Measurements from ENCODE around the gene ADGRE3. TPM values are rescaled to one million over a fixed set of nuclear protein-coding genes. Genes with fewer than 3 reads are reported as not detected.

ADGRE3 gene
- polyA plus RNA-seq, 1 donor (not counting 4 experiments of a cell fraction or from before 2014, with no cell fraction given) = not detected

DNA sequence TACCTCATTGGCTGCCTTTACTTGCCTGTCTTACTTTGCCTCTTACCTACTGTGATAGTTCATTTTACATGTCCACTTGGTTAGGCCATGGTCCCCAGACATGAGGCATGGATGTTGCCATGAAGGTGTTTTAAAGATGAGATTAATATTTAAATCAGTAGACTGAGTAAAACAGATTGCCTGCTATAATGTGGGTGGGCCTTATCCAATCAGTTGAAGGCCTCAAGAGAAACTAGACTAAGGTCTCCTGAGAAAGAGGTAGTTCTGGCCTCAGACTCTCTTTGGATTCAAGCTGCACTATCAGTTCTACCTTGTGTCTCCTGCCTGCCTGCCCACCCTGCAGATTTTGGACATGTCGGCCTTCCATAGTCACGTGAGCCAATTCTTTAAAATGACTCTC lies 26.1 kb downstream of the ADGRE3 start:
- Histone ChIP-seq H3K4me2 (ENCODE audit: control insufficient read depth, extremely low read depth, insufficient read depth, low read depth, low read length) (no peak overlapping the region), H3K79me2 (ENCODE audit: control insufficient read depth, insufficient read depth, low read length) (no peaks in the 10 kb centered on the region), H3K4me3 (ENCODE audit: control insufficient read depth in 2 of 3, extremely low read depth in 1 of 3, insufficient read depth in 2 of 3, low read depth in 1 of 3, low read length in 3 of 3) (no peak overlapping the region), H2AFZ (ENCODE audit: control insufficient read depth, low read length) (no peak overlapping the region), H3K9me1 (ENCODE audit: control insufficient read depth, extremely low read depth, insufficient read depth, low read length) (no peaks in the 10 kb centered on the region), H3K27me3 (ENCODE audit: control insufficient read depth, extremely low read depth, insufficient read depth, low read length) (no peaks in the 10 kb centered on the region), H3K9me3 (ENCODE audit: control insufficient read depth, low read depth, low read length) (no peaks in the 10 kb centered on the region), H3K9ac (ENCODE audit: control insufficient read depth, extremely low read depth, insufficient read depth, low read length) (no peak overlapping the region), H3K36me3 (ENCODE audit: control insufficient read depth in 2 of 2, extremely low read depth in 1 of 2, insufficient read depth in 2 of 2, low read length in 2 of 2) (no peaks in the 10 kb centered on the region), H3K27ac (ENCODE audit: control insufficient read depth, insufficient read depth, low read length) (no peak overlapping the region), H3K4me1 (ENCODE audit: control insufficient read depth, extremely low read depth, insufficient read depth, low read length) (no peaks in the 10 kb centered on the region), H4K20me1 (ENCODE audit: control insufficient read depth, extremely low read depth, insufficient read depth, low read length) (no peaks in the 10 kb centered on the region)
- no peak for DNase-seq (ENCODE audit: low read depth, low spot score)
- TF ChIP-seq, protein P1, sequence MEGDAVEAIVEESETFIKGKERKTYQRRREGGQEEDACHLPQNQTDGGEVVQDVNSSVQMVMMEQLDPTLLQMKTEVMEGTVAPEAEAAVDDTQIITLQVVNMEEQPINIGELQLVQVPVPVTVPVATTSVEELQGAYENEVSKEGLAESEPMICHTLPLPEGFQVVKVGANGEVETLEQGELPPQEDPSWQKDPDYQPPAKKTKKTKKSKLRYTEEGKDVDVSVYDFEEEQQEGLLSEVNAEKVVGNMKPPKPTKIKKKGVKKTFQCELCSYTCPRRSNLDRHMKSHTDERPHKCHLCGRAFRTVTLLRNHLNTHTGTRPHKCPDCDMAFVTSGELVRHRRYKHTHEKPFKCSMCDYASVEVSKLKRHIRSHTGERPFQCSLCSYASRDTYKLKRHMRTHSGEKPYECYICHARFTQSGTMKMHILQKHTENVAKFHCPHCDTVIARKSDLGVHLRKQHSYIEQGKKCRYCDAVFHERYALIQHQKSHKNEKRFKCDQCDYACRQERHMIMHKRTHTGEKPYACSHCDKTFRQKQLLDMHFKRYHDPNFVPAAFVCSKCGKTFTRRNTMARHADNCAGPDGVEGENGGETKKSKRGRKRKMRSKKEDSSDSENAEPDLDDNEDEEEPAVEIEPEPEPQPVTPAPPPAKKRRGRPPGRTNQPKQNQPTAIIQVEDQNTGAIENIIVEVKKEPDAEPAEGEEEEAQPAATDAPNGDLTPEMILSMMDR (optimal IDR thresholded peaks at IDR 0.05 in 1 of 3, IDR thresholded peaks at IDR 0.05 in 1 of 3, conservative IDR thresholded peaks at IDR 0.05 in 1 of 3; ENCODE audit: extremely low read depth in 1 of 3, insufficient read depth in 2 of 3, low read length in 3 of 3) = no peak
- TF ChIP-seq EZH2 (IDR thresholded peaks at IDR 0.05; ENCODE audit: low read length) = no peak
- dilution Hi-C loops (cut with MboI; ENCODE audit: extremely low pct_ligation_motif_present, low sequenced_read_pairs) = no loop called here
- FAIRE-seq = no peak

DNA sequence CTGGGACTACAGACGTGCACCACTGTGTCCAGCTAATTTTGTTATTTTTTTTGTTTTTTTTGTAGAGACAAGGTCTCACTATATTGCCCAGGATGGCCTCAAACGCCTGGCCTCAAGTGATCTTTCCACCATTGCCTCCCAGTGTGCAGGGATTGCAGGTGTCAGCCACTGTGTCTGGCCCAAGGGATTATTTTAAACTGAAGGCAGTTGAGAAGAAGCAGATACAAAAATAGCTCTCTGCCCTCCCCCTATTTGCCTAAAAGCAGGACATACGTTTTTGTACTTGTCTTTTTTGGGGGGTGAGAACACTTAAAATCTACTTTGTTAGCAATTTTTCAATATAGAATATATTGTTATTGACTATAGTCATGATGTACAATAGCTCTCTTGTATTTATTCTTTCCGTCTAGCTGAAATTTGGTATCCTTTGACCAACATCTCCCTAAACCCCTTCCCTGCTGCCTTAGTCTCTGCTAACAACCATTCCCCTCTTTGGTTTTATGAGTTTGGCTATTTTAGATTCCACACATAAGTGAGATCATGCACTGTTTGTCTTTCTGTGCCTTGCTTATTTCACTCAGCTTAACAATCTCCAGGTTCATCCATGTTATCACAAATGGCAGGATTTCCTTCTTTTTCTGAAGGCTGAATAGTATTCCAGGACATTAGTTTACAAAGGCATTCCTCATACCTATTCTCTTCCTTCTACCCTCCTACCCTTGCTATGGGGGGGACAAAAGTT lies 34.9 kb downstream of the ADGRE3 start:
- Histone ChIP-seq H3K4me2 (ENCODE audit: control insufficient read depth, extremely low read depth, insufficient read depth, low read depth, low read length) (no peak overlapping the region), H3K36me3 (ENCODE audit: control insufficient read depth in 2 of 2, extremely low read depth in 1 of 2, insufficient read depth in 2 of 2, low read length in 2 of 2) (no peaks in the 10 kb centered on the region), H3K79me2 (ENCODE audit: control insufficient read depth, insufficient read depth, low read length) (no peaks in the 10 kb centered on the region), H3K9ac (ENCODE audit: control insufficient read depth, extremely low read depth, insufficient read depth, low read length) (no peak overlapping the region), H2AFZ (ENCODE audit: control insufficient read depth, low read length) (no peak overlapping the region), H3K27me3 (ENCODE audit: control insufficient read depth, extremely low read depth, insufficient read depth, low read length) (no peaks in the 10 kb centered on the region), H3K4me1 (ENCODE audit: control insufficient read depth, extremely low read depth, insufficient read depth, low read length) (no peaks in the 10 kb centered on the region), H3K9me3 (ENCODE audit: control insufficient read depth, low read depth, low read length) (peaks cover 3% of the 10 kb centered on the region), H3K9me1 (ENCODE audit: control insufficient read depth, extremely low read depth, insufficient read depth, low read length) (no peaks in the 10 kb centered on the region), H3K27ac (ENCODE audit: control insufficient read depth, insufficient read depth, low read length) (no peak overlapping the region), H4K20me1 (ENCODE audit: control insufficient read depth, extremely low read depth, insufficient read depth, low read length) (no peaks in the 10 kb centered on the region), H3K4me3 (ENCODE audit: control insufficient read depth in 2 of 3, extremely low read depth in 1 of 3, insufficient read depth in 2 of 3, low read depth in 1 of 3, low read length in 3 of 3) (no peak overlapping the region)
- no peak for FAIRE-seq
- dilution Hi-C loops (cut with MboI; ENCODE audit: extremely low pct_ligation_motif_present, low sequenced_read_pairs) = no loop called here
- DNase-seq (ENCODE audit: low read depth, low spot score) = no peak
- TF ChIP-seq, protein P1 (optimal IDR thresholded peaks at IDR 0.05 in 1 of 3, IDR thresholded peaks at IDR 0.05 in 1 of 3, conservative IDR thresholded peaks at IDR 0.05 in 1 of 3; ENCODE audit: extremely low read depth in 1 of 3, insufficient read depth in 2 of 3, low read length in 3 of 3) = no peak
- TF ChIP-seq EZH2 (IDR thresholded peaks at IDR 0.05; ENCODE audit: low read length) = no peak

Data from keratinocyte (primary cell).